ENCODE results near the gene CCDC87. TPM values are rescaled to one million over a fixed set of nuclear protein-coding genes. Genes with fewer than 3 reads are reported as not detected.

The CCDC87 gene
- total RNA-seq, 2 donors from 2014 or later = 0.82 to 3.8 TPM

GRCh38 chr11:66570850-66571180, 22.0 kb downstream of the CCDC87 start:
- DNase-seq (ENCODE audit: low spot score) = no peak
- Histone ChIP-seq H3K36me3 (no peaks in the 10 kb centered on the region), H3K27ac (no peak overlapping the region), H3K4me3 (no peak overlapping the region), H3K4me1 (replicated peaks) (no peaks in the 10 kb centered on the region), H3K9me3 (no peaks in the 10 kb centered on the region), H3K27me3 (replicated peaks; ENCODE audit: insufficient read depth) (no peaks in the 10 kb centered on the region)
- 60% methylated on average over 2 of the region's 2 CpGs for WGBS
- TF ChIP-seq POLR2AphosphoS5 (IDR thresholded peaks at IDR 0.05) = no peak
- TF ChIP-seq, protein P1, sequence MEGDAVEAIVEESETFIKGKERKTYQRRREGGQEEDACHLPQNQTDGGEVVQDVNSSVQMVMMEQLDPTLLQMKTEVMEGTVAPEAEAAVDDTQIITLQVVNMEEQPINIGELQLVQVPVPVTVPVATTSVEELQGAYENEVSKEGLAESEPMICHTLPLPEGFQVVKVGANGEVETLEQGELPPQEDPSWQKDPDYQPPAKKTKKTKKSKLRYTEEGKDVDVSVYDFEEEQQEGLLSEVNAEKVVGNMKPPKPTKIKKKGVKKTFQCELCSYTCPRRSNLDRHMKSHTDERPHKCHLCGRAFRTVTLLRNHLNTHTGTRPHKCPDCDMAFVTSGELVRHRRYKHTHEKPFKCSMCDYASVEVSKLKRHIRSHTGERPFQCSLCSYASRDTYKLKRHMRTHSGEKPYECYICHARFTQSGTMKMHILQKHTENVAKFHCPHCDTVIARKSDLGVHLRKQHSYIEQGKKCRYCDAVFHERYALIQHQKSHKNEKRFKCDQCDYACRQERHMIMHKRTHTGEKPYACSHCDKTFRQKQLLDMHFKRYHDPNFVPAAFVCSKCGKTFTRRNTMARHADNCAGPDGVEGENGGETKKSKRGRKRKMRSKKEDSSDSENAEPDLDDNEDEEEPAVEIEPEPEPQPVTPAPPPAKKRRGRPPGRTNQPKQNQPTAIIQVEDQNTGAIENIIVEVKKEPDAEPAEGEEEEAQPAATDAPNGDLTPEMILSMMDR (IDR thresholded peaks at IDR 0.05) = no peak
- intact Hi-C loops (cut with DNase I) = no loop called here

GRCh38 chr11:66570079-66570849, 22.6 kb downstream of the CCDC87 start:
- Histone ChIP-seq H3K27me3 (replicated peaks; ENCODE audit: insufficient read depth) (no peaks in the 10 kb centered on the region), H3K4me1 (replicated peaks) (no peaks in the 10 kb centered on the region), H3K27ac (no peak overlapping the region), H3K36me3 (no peaks in the 10 kb centered on the region), H3K9me3 (no peaks in the 10 kb centered on the region), H3K4me3 (no peak overlapping the region)
- 58% methylated on average over 5 of the region's 5 CpGs for WGBS
- TF ChIP-seq, protein P1 (IDR thresholded peaks at IDR 0.05) = no peak
- intact Hi-C loops (cut with DNase I) = no loop called here
- DNase-seq (ENCODE audit: low spot score) = no peak

DNA sequence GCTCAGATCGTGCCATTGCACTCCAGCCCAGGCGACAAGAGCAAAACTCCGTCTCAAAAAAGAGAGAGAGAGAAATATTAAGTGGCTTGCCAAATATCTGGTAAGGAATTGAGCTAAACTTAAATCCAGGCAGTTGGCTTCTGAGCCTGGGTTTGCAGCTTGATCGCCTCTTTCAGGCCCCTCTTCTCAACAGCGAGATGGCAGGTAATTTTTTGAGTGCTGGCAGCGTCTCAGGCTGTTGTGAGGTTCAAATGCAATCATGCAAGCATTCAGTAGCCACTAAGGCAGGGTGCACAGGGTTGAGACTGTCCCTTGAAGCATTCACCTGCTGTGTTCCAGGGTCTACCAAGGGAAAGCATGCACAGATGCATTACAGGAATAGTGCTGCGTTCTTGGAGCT, 23.8 kb downstream of the CCDC87 start:
- intact Hi-C loops (cut with DNase I) = no loop called here
- Histone ChIP-seq H3K27me3 (replicated peaks; ENCODE audit: insufficient read depth) (no peaks in the 10 kb centered on the region), H3K4me3 (no peak overlapping the region), H3K36me3 (no peaks in the 10 kb centered on the region), H3K4me1 (replicated peaks) (no peaks in the 10 kb centered on the region), H3K9me3 (no peaks in the 10 kb centered on the region), H3K27ac (no peak overlapping the region)
- WGBS = 89% methylated on average over 7 of the region's 7 CpGs
- TF ChIP-seq POLR2A (IDR thresholded peaks at IDR 0.05) (no peak), POLR2AphosphoS5 (IDR thresholded peaks at IDR 0.05) (no peak)
- TF ChIP-seq, protein P1 (IDR thresholded peaks at IDR 0.05) = no peak
- no peak for DNase-seq (ENCODE audit: low spot score)

DNA sequence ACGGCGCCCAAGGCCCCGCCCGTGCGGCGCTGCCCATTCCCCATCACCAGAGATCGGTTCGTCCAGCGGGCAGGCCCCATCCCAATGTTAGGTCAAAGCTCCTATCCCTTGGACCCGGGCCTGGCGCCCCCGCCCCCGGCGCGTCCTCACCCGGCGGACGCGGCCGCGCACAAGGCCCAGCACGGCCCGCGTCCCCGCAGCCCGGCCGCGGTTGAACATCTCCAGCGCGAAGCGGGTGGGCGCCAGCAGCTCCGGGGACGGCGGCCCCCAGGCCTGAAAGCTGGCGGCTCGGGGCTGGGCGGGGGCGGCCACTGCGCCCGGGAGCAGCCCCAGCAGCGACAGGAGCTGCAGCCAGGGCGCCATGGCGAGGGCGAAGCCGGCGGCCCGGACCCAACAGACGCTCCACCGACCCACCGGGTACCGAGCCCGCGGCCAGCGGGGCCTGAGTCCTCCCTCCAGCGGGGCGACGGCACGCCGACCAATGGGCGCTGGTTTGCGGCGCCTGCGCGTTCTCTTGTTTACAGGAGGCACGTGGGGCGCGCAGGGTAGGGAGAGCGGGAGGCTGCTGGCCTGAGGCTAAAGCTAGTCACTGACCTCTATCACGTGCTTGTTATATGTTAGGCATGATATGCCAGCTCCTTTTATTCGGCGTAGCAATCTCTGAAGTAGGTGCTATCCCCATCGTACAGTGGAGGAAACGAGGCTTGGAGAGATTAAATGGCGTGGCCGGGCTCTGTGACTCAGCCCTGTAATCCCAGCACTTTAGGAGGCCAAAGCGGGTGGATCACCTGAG, 24.5 kb downstream of the CCDC87 start, which contains the start of gene CTSF:
CTSF (minus strand) TSS at position 483 of the 793 bp plus-strand sequence; CDS start at position 363, 120 bp downstream.
- Histone ChIP-seq H3K27me3 (replicated peaks; ENCODE audit: insufficient read depth) (no peaks in the 10 kb centered on the region), H3K27ac (peak within 1 kb of the TSS; percentile 43 to 56), H3K4me1 (replicated peaks) (no peaks in the 10 kb centered on the region), H3K9me3 (no peaks in the 10 kb centered on the region), H3K36me3 (no peaks in the 10 kb centered on the region), H3K4me3 (peak within 1 kb of the TSS; percentile 62 to 77)
- intact Hi-C loops (cut with DNase I) = no loop called here
- DNase-seq (ENCODE audit: low spot score) = peak; percentile 87
- TF ChIP-seq POLR2AphosphoS5 (IDR thresholded peaks at IDR 0.05) (peak; percentile 92), POLR2A (IDR thresholded peaks at IDR 0.05) (no peak)
- TF ChIP-seq, protein P1 (IDR thresholded peaks at IDR 0.05) = no peak
- 3% methylated on average over 30 of the region's 77 CpGs for WGBS
